Ovary (tissue), 3 donors: ENCODE measurements around the gene GRIN1.

Experiments used
- EP300 ChIP-seq: sonication (generic); formaldehyde crosslinking; IDR thresholded peaks from one replicate; pipeline ENCODE4 v1.6.1; 2017; ENCODE audit warnings: antibody characterized with exemption
- POLR2A ChIP-seq: fragments of 450-650 bp; IDR thresholded peaks from one replicate; pipeline ENCODE4 v1.6.1; 2017; ENCODE audit warnings: antibody characterized with exemption, mild to moderate bottlenecking, moderate library complexity
- TF ChIP-seq, protein P1 (sequence below), 3 donors: fragments of 450-650 bp in 2 of 3; fragments of 200-600 bp in 1 of 3; IDR thresholded peaks; one replicate each; pipeline versions ENCODE4 v1.5.1 to v1.8.0; 2016 to 2022; ENCODE audit warnings: antibody characterized with exemption in 3 of 3, mild to moderate bottlenecking in 1 of 3
- donor health status: DM: no; HTN: no; CAD: no.

DNA sequence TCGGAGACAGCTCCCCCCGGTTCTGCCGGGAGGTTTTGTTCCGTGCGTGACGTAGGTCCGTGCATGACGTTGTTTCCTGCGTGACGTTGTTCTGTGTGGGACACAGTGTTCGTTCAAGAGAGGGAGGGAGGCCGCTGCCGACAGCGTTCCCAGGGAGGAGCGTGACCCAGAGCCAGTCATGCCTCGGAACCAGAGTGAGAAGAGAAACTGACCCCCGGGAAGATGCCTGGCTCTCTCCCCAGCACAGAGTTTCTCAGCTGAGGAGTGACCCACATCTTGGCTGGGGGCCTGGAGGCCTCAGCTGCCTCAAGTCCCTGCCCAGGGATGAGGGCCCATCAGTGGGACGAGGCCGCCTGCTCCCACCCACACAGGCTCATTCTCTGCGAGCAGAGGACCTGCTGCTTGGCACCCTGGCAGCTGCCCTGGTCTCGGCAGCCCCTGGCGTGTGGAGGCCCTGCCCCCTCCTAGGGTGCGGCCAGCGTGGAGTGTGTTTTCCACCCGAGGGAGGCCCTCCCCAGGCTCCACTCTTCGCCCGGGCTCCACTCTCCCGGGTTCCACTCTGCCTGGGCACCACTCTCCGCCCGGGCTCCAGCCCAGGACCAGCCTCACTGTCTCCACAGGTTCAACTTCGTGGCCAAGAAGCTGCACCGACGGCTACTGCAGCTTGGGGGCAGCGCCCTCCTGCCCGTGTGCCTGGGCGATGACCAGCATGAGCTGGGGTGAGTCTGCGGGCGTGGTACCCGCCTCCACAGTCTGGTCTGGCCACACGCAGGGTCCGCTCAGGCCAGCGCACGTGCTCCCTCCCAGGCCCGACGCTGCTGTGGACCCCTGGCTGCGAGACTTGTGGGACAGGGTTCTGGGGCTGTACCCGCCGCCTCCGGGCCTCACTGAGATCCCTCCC, 74.5 kb downstream of the GRIN1 start:
- TF ChIP-seq, protein P1, sequence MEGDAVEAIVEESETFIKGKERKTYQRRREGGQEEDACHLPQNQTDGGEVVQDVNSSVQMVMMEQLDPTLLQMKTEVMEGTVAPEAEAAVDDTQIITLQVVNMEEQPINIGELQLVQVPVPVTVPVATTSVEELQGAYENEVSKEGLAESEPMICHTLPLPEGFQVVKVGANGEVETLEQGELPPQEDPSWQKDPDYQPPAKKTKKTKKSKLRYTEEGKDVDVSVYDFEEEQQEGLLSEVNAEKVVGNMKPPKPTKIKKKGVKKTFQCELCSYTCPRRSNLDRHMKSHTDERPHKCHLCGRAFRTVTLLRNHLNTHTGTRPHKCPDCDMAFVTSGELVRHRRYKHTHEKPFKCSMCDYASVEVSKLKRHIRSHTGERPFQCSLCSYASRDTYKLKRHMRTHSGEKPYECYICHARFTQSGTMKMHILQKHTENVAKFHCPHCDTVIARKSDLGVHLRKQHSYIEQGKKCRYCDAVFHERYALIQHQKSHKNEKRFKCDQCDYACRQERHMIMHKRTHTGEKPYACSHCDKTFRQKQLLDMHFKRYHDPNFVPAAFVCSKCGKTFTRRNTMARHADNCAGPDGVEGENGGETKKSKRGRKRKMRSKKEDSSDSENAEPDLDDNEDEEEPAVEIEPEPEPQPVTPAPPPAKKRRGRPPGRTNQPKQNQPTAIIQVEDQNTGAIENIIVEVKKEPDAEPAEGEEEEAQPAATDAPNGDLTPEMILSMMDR (IDR thresholded peaks at IDR 0.05): no peak
- TF ChIP-seq EP300 (no peak), POLR2A (no peak)
